ENCODE results near the gene SPATA9.

Gene SPATA9

DNA sequence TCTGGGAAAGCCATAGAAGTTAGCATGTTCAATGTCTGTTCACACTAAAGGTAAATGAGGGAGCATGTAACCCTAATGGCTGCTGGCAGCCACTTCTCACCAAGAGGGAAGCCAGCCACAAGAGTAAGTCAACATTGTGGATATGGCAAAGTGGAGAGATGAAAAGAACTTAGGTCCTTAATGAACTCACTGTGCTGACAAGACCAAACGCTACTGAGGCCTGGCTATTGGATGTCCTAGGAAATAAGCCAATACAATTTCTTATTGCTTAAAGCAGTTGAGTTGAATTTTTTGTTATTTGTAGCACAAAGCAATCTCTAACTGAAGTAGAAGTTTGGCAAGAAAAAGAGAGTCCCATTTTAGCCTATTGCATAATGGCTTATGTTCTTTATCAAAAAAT lies 56.1 kb downstream of the SPATA9 start:
- TF ChIP-seq, protein P1, sequence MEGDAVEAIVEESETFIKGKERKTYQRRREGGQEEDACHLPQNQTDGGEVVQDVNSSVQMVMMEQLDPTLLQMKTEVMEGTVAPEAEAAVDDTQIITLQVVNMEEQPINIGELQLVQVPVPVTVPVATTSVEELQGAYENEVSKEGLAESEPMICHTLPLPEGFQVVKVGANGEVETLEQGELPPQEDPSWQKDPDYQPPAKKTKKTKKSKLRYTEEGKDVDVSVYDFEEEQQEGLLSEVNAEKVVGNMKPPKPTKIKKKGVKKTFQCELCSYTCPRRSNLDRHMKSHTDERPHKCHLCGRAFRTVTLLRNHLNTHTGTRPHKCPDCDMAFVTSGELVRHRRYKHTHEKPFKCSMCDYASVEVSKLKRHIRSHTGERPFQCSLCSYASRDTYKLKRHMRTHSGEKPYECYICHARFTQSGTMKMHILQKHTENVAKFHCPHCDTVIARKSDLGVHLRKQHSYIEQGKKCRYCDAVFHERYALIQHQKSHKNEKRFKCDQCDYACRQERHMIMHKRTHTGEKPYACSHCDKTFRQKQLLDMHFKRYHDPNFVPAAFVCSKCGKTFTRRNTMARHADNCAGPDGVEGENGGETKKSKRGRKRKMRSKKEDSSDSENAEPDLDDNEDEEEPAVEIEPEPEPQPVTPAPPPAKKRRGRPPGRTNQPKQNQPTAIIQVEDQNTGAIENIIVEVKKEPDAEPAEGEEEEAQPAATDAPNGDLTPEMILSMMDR (IDR thresholded peaks at IDR 0.05), result no peak

DNA sequence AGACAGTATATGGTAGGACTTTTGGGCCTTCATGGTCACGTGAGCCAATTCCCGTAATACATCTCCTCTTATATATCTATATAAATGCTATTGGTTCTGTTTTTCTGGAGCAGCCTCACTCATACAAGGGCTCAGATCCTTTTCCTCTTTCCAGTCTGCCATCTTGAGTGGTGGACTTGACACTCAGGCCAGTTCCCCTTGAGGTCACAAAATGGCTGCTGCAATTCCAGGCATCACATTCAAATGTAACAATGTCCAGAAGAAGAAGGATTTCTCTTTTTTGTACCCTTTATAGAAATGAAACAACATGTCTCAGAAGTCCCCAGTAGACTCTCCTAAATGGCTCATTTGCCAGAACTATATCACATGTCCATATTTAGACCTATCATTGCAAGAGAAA lies 58.4 kb downstream of the SPATA9 start:
- TF ChIP-seq, protein P1 (IDR thresholded peaks at IDR 0.05), result no peak

DNA sequence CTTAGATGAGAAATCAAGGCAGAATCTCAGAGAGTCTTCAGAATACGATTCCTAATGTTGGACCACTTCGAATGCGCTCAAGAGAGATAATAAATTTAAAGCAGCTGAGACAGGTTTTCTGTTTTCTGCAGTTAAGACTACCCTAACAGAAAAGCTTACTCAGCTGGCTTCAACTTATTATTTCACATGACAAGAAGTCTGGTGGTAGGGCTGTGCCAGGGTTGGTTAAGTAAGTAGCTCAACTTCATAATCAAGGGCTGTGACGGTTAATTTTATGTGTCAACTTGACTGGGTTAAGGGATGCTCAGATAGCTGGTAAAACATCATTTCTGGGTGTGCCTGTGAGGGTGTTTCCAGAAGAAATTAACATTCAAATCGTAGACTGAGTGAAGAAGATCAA lies 59.1 kb downstream of the SPATA9 start:
- TF ChIP-seq, protein P1 (IDR thresholded peaks at IDR 0.05), result no peak

DNA sequence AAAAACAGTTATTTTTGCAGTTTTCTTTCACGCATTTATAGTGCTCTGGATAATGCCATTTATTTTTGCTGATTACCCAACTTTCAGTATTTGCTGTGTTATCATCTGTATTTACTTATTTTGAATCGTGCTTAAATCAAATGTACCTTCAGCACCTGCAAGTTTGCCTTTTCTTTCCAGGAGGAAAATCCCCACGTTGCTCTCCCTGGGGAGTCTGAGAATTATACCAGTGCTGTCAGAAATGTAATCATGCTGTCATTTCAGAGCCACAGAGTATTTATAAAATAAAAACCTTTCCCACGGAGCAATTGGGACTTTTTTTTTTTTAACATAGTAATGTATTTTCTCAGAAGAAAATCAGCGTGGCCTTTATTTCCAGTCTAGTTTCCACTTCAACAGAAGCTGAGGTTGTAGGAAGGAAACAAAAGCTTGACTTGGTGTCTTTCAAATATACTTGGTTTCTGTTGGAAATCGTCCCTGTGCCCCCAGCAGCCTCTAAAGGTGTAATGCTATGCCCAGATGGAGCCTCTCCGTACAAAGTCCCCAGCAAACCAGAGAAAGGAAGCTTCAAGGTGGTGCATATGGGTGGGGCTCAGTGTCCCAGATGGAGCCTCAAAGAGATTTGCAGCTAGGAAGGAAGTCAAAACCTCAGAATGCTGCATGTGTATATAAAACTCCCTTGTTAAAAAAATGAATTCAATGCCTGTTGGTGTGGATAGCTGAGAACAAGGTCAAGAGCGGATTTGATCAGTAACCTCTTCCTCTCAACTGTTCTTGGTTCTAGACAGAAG lies 60.8 kb downstream of the SPATA9 start:
- TF ChIP-seq, protein P1 (IDR thresholded peaks at IDR 0.05), result no peak

DNA sequence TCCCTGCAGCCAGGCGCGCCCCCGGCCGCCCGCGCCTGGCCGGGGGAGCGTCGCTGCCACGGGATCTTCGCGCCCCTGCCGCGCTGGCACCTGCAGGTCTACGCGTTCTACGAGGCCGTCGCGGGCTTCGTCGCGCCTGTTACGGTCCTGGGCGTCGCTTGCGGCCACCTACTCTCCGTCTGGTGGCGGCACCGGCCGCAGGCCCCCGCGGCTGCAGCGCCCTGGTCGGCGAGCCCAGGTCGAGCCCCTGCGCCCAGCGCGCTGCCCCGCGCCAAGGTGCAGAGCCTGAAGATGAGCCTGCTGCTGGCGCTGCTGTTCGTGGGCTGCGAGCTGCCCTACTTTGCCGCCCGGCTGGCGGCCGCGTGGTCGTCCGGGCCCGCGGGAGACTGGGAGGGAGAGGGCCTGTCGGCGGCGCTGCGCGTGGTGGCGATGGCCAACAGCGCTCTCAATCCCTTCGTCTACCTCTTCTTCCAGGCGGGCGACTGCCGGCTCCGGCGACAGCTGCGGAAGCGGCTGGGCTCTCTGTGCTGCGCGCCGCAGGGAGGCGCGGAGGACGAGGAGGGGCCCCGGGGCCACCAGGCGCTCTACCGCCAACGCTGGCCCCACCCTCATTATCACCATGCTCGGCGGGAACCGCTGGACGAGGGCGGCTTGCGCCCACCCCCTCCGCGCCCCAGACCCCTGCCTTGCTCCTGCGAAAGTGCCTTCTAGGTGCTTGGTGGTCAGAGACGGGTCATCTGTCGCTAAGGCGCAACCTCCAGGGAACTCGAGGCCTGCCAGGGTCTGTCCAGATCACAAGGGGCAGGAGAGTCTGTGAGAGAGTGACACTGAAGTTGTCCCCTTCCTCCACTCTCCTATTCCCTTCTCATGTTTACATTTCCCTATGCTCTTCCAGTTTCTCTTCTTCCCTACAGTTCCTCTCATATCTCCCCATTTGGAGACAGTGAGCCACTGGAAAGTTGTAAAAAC lies 61.6 kb downstream of the SPATA9 start:
- TF ChIP-seq, protein P1 (IDR thresholded peaks at IDR 0.05), result no peak

DNA sequence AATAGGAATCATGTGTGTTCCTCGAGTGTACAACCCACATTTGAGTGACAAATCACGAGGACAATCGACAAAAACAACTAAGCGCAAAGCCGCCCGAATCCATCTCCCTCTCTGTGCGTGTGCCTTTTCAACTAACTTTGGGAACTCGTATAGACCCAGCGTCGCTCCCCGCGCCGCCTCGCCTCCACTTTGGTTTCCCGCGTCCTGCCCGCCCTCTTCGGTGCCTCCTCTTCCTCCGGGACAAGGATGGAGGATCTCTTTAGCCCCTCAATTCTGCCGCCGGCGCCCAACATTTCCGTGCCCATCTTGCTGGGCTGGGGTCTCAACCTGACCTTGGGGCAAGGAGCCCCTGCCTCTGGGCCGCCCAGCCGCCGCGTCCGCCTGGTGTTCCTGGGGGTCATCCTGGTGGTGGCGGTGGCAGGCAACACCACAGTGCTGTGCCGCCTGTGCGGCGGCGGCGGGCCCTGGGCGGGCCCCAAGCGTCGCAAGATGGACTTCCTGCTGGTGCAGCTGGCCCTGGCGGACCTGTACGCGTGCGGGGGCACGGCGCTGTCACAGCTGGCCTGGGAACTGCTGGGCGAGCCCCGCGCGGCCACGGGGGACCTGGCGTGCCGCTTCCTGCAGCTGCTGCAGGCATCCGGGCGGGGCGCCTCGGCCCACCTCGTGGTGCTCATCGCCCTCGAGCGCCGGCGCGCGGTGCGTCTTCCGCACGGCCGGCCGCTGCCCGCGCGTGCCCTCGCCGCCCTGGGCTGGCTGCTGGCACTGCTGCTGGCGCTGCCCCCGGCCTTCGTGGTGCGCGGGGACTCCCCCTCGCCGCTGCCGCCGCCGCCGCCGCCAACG lies 62.5 kb downstream of the SPATA9 start, which contains the start of gene GPR150:
TSS of gene GPR150 (plus strand) at position 58 of the 840 bp plus-strand sequence. CDS start at position 247, 189 bp downstream.
- TF ChIP-seq, protein P1 (IDR thresholded peaks at IDR 0.05), result no peak

Measured in LNCAP (cell line).